HepG2 (cell line): ENCODE results near the gene DPH2. TPM values are rescaled to one million over a fixed set of nuclear protein-coding genes. Genes with fewer than 3 reads are reported as not detected.

Source experiments
- DBP ChIP-seq: sonication (generic); formaldehyde crosslinking; IDR thresholded peaks from 2 replicates; pipeline ENCODE4 v1.4.0; 2020; ENCODE audit warnings: missing genetic modification reagents; ENCODE audit errors: not compliant biosample characterization
- E2F1 ChIP-seq: sonication (generic); formaldehyde crosslinking; IDR thresholded peaks from 2 replicates; pipeline ENCODE4 v1.5.0; 2020; ENCODE audit warnings: missing genetic modification reagents
- JDP2 ChIP-seq: sonication (generic); formaldehyde crosslinking; IDR thresholded peaks from 2 replicates; pipeline ENCODE4 v1.8.1; 2022; ENCODE audit warnings: missing genetic modification reagents, borderline replicate concordance
- KMT2B ChIP-seq: IDR thresholded peaks from 2 replicates; pipeline ENCODE4 v1.6.1; 2016; ENCODE audit warnings: missing genetic modification reagents, missing compliant biosample characterization
- NFIC ChIP-seq: IDR thresholded peaks from 2 replicates; pipeline ENCODE4 v1.6.1; 2012; ENCODE audit warnings: mild to moderate bottlenecking, low read length, inconsistent platforms
- POLR2G ChIP-seq: fragments of 200-400 bp; formaldehyde crosslinking; IDR thresholded peaks from 2 replicates; pipeline ENCODE4 v1.6.1; 2018; ENCODE audit warnings: mild to moderate bottlenecking, low read depth, low read length, moderate library complexity
- TGIF2 ChIP-seq: IDR thresholded peaks from 2 replicates; pipeline ENCODE4 v1.6.1; 2016; ENCODE audit warnings: control low read depth, missing compliant biosample characterization
- THAP9 ChIP-seq: sonication (generic); formaldehyde crosslinking; IDR thresholded peaks from 2 replicates; pipeline ENCODE4; 2020; ENCODE audit warnings: missing genetic modification reagents, mild to moderate bottlenecking, borderline replicate concordance
- ZNF10 ChIP-seq: sonication (generic); formaldehyde crosslinking; IDR thresholded peaks from 2 replicates; pipeline ENCODE4 v1.4.0; 2020; ENCODE audit warnings: mild to moderate bottlenecking, low read depth, missing genetic modification reagents, borderline replicate concordance
- ZNF225 ChIP-seq: sonication (generic); formaldehyde crosslinking; IDR thresholded peaks from 2 replicates; pipeline ENCODE4 v1.4.0; 2020; ENCODE audit warnings: mild to moderate bottlenecking, missing genetic modification reagents
- ZNF234 ChIP-seq: sonication (generic); formaldehyde crosslinking; conservative IDR thresholded peaks from 2 replicates; pipeline ENCODE4 v1.5.1; 2020; ENCODE audit warnings: mild to moderate bottlenecking, missing genetic modification reagents
- ZNF383 ChIP-seq: sonication (generic); formaldehyde crosslinking; IDR thresholded peaks from 2 replicates; pipeline ENCODE4 v1.4.0; 2020; ENCODE audit warnings: missing genetic modification reagents, mild to moderate bottlenecking, borderline replicate concordance
- polyA plus RNA-seq, 8 experiments: library from polyadenylated mRNA; depleted of rRNA in 3 of 8; stranded (reverse) in 7 of 8; unstranded in 1 of 8; fragments of >200 nt; fragmentation: Illumina TruSeq in 4 of 8; extraction: Trizol in 4 of 8; gene quantifications; 2 replicates each; pipeline versions ENCODE4 v1.2.1 to v1.2.3, GENCODE V29; 2011 to 2016; ENCODE audit warnings: low read depth in 4 of 8, missing spikeins in 1 of 8, mixed read lengths in 1 of 8; ENCODE audit not compliant: insufficient read depth in 1 of 8
- total RNA-seq, 5 experiments: library from RNA; depleted of rRNA; stranded (reverse); fragments of >200 nt; fragmentation: Illumina TruSeq; extraction: Trizol; gene quantifications; 2 replicates each; pipeline ENCODE4 v1.2.3, GENCODE V29; 2016; ENCODE audit warnings: low read depth in 1 of 5
- TF ChIP-seq, protein P1 (sequence below): sonication (generic); formaldehyde crosslinking; IDR thresholded peaks from 2 replicates; pipeline ENCODE4 v1.4.0; 2020; ENCODE audit warnings: missing genetic modification reagents
- TF ChIP-seq, protein P2 (sequence below), 2 experiments: sonication (generic) in 1 of 2; formaldehyde crosslinking in 1 of 2; IDR thresholded peaks; 2 replicates each; pipeline versions ENCODE4 v1.4.0 to v1.6.1; 2018 to 2020; ENCODE audit warnings: missing genetic modification reagents in 2 of 2, borderline replicate concordance in 1 of 2, low read depth in 1 of 2, mild to moderate bottlenecking in 1 of 2, missing biosample characterization in 1 of 2

DPH2 gene
- total and polyA plus RNA-seq, 2 of the 13 experiments (the other 11 are each of a cell fraction or from before 2014, with no cell fraction given): 32.2 to 38.3 TPM

DNA sequence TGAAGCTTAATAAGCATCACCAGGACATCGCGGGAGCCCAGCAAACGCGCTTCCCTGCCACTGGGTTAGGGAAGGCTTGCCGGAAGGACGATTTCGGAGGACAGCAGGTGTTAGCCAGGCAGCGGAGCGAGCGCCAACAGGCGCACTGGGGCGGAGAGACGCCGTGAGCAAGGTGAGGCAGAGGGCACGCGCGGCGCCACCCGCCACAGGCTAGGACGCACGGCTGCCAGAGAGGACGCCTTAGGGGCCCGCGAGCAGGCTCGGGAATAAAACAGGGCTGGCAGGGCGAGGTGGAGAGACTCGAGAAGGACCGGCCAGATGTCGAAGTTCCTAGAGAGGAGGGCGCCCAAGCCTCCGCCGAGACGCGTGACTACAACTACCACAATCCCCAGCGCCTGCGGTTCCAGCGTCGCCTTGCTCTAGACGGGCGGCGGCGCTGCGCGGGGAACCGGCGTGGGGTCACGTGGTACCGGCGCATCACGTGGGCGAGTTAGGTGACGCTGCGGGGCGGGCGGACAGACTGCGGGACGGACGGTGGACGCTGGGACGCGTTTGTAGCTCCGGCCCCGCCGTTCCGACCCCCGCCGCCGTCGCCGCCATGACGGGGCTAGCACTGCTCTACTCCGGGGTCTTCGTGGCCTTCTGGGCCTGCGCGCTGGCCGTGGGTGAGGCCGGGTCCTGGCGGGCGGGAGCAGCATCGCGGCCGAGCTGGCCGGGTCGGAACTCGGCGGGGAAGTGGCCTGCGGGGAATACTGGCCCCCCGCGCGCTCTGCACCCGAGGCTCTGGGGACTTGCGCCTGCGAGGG is 4.8 kb downstream of the DPH2 start, which contains the start of gene ATP6V0B (continued):
- peak; percentile 81; the same call in 1 of the 2 replicates for TF ChIP-seq ZNF225 (CRISPR knock-in tag)
- TF ChIP-seq NFIC: no peak
- no peak for TF ChIP-seq DBP
- TF ChIP-seq THAP9 (CRISPR knock-in tag): peak; percentile 43; the same call in 1 of the 2 replicates
- TF ChIP-seq ZNF383 (CRISPR knock-in tag): no peak
- TF ChIP-seq ZNF234 (CRISPR knock-in tag): 0 out of 2 replicates have a peak, but pooled peaks have one; percentile 74
- TF ChIP-seq, protein P1, sequence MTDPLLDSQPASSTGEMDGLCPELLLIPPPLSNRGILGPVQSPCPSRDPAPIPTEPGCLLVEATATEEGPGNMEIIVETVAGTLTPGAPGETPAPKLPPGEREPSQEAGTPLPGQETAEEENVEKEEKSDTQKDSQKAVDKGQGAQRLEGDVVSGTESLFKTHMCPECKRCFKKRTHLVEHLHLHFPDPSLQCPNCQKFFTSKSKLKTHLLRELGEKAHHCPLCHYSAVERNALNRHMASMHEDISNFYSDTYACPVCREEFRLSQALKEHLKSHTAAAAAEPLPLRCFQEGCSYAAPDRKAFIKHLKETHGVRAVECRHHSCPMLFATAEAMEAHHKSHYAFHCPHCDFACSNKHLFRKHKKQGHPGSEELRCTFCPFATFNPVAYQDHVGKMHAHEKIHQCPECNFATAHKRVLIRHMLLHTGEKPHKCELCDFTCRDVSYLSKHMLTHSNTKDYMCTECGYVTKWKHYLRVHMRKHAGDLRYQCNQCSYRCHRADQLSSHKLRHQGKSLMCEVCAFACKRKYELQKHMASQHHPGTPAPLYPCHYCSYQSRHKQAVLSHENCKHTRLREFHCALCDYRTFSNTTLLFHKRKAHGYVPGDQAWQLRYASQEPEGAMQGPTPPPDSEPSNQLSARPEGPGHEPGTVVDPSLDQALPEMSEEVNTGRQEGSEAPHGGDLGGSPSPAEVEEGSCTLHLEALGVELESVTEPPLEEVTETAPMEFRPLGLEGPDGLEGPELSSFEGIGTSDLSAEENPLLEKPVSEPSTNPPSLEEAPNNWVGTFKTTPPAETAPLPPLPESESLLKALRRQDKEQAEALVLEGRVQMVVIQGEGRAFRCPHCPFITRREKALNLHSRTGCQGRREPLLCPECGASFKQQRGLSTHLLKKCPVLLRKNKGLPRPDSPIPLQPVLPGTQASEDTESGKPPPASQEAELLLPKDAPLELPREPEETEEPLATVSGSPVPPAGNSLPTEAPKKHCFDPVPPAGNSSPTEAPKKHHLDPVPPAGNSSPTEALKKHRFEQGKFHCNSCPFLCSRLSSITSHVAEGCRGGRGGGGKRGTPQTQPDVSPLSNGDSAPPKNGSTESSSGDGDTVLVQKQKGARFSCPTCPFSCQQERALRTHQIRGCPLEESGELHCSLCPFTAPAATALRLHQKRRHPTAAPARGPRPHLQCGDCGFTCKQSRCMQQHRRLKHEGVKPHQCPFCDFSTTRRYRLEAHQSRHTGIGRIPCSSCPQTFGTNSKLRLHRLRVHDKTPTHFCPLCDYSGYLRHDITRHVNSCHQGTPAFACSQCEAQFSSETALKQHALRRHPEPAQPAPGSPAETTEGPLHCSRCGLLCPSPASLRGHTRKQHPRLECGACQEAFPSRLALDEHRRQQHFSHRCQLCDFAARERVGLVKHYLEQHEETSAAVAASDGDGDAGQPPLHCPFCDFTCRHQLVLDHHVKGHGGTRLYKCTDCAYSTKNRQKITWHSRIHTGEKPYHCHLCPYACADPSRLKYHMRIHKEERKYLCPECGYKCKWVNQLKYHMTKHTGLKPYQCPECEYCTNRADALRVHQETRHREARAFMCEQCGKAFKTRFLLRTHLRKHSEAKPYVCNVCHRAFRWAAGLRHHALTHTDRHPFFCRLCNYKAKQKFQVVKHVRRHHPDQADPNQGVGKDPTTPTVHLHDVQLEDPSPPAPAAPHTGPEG: peak; percentile 33
- TF ChIP-seq POLR2G: peak; percentile 70; the same call in 1 of the 2 replicates
- TF ChIP-seq JDP2 (CRISPR knock-in tag): no peak
- peak; percentile 68; the same call in 1 of the 2 replicates for TF ChIP-seq TGIF2 (CRISPR knock-in tag)
- TF ChIP-seq, protein P2, sequence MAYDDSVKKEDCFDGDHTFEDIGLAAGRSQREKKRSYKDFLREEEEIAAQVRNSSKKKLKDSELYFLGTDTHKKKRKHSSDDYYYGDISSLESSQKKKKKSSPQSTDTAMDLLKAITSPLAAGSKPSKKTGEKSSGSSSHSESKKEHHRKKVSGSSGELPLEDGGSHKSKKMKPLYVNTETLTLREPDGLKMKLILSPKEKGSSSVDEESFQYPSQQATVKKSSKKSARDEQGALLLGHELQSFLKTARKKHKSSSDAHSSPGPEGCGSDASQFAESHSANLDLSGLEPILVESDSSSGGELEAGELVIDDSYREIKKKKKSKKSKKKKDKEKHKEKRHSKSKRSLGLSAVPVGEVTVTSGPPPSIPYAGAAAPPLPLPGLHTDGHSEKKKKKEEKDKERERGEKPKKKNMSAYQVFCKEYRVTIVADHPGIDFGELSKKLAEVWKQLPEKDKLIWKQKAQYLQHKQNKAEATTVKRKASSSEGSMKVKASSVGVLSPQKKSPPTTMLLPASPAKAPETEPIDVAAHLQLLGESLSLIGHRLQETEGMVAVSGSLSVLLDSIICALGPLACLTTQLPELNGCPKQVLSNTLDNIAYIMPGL (CRISPR knock-in tag; IDR thresholded peaks at IDR 0.05; ENCODE audit: borderline replicate concordance in 1 of 2, low read depth in 1 of 2): peak; percentile 68 to 82; a peak in 3 of 4 replicates
- no peak for TF ChIP-seq ZNF10 (CRISPR knock-in tag)
- TF ChIP-seq E2F1 (CRISPR knock-in tag): peak; percentile 83
- peak; percentile 80; the same call in 1 of the 2 replicates for TF ChIP-seq KMT2B (CRISPR knock-in tag)
